Epithelial cell of proximal tubule (primary cell): Measurements from ENCODE around the gene RAP2B. TPM values are rescaled to one million over a fixed set of nuclear protein-coding genes. Genes with fewer than 3 reads are reported as not detected.
"Not testable (repeated sequence)": the region's sequence is repeated elsewhere in the genome, so short reads cannot be mapped to it uniquely, and the experiment has no call there.

Experiments used
- DNase-seq: peaks from one replicate; pipeline ENCODE4 v3.0.0-alpha.2; 2011; ENCODE audit warnings: low read depth
- H3K4me3 ChIP-seq: 2 replicates; pipeline ENCODE4 v1.5.1; 2011; ENCODE audit warnings: low read depth, mild to moderate bottlenecking, low read length
- CTCF ChIP-seq: conservative IDR thresholded peaks from 2 replicates; pipeline ENCODE4 v1.5.1; 2012; ENCODE audit warnings: low read depth, mild to moderate bottlenecking, low read length
- total RNA-seq: library from RNA; depleted of rRNA; stranded (reverse); fragments of >200 nt; gene quantifications from 2 replicates; pipeline ENCODE4 v1.2.3, GENCODE V29; 2015

RAP2B gene
- total RNA-seq, 1 donor from 2014 or later = 44.7 TPM

DNA sequence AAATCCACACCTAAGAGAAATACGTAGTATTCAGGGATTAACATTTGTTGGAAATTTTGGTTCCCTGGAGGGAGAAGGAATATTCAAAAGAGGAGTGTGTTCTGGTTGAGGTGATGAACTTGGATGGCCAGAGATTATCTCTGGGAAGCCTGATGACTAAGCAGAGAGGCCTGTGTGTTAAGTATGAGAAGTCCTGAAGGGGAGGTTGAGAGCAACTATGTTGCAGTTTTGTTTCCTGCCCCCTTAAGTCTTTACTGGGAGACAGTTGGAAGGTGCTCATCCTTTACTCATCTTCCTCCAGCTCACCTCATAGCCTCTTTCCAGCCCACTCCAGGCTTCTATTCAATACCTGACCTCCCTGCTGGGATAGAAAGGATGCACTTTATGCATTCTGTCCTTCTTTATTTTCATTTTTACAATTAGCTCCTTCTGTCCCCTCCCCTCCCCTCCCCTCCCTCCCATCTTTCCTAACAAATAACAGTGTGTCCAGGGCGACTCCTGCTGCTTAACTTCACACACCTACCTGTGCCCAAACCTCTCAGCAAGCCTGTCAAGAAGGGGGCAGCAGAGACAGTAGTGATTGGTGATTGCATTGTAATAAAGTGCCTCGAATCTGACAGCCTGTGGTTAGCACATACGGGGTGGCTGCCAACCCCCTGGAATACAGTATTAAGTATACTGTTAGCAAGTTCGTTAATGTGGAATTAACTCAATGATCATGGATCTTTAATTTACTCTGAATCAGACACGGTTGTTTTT, 11.9 kb downstream of the RAP2B start:
- TF ChIP-seq CTCF = no peak
- no peak overlapping the region for H3K4me3 ChIP-seq
- no peak for DNase-seq

- no peak overlapping the region for H3K4me3 ChIP-seq
- DNase-seq = no peak
- no peak for TF ChIP-seq CTCF
These were observed 14.2 kb downstream of the RAP2B start for GRCh38 chr3:153176197-153176596.

GRCh38 chr3:153180860-153181372, 18.9 kb downstream of the RAP2B start:
- no peak overlapping the region for H3K4me3 ChIP-seq
- no peak for DNase-seq
- no peak for TF ChIP-seq CTCF

DNA sequence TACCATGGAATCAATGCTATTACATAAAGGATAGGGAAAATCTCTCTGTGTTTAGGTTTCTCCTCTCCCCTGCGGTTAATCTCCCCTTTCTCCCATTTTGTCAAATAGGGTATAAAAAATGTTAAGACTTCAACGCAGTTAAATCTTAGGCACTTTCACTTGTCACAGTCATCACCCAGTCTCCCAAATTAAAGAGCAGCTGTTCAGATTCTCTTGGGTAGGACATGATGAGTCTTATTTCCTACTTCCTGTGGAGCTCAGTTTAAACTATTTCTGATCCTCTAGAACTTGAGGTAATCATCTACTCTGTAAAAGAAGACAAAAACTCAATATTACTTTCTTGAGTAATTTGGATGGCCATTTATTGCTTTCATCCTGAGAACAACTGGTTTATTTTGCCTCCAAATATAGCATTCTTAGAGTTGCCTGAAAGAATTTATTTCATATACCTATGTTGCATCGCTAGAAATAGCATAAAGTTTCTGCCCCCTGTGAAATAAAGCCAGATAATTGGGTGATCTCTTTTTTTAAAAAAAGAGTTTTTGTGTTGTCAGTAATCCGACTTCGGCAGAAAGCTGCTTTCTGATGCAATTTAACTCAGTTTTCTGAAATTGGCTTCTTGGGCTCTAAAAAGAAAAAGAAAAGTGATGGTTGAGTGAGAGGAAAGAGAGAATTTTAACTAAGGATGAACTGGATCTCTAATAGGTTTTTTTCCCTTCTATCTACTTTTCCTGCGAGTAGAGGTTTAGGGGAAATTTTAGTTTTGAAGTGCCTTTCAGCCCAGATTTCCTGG, 20.7 kb downstream of the RAP2B start:
- no peak for DNase-seq

DNA sequence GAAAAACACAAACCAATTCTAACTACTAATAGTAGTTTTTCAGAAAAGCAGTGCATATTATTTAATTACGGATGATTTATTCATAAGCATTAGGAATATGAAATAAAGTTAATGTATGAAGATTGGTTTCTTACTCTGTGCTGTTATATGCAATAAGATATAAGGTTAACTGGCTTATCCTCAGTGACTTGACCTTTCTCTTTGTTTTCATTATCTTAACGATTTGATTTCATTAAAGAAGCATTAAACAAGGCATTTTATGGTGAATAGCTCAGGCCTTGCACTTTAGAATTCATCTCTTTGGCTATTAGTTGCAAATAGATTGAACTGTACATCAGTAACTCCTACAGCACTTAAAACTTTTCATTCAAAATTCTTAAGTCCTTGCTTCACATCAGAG, 28.9 kb downstream of the RAP2B start:
- TF ChIP-seq CTCF = no peak
- H3K4me3 ChIP-seq = no peak overlapping the region
- DNase-seq = no peak

More for the DNA sequence above, 20.7 kb downstream of the RAP2B start:
- no peak for TF ChIP-seq CTCF
- H3K4me3 ChIP-seq = no peak overlapping the region

DNA sequence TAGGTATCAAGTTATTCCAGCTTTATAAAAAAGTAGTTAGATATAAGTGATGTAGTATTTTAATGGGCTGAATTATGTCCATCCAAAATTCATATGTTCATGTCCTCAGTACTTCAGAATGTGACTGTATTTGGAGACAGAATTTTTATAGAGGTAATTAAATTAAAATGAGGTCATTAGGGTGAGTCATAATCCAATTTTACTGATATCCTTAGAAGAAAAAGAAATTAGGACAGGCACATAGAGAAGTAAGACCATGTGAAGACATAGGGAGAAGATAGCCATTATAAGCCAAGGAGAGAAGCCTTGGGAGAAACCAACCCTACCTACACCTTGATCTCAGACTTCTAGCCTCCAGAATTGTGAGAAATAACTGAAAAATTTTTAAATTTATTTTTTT, 30.3 kb downstream of the RAP2B start:
- DNase-seq = no peak
- H3K4me3 ChIP-seq = no peak overlapping the region
- no peak for TF ChIP-seq CTCF

DNA sequence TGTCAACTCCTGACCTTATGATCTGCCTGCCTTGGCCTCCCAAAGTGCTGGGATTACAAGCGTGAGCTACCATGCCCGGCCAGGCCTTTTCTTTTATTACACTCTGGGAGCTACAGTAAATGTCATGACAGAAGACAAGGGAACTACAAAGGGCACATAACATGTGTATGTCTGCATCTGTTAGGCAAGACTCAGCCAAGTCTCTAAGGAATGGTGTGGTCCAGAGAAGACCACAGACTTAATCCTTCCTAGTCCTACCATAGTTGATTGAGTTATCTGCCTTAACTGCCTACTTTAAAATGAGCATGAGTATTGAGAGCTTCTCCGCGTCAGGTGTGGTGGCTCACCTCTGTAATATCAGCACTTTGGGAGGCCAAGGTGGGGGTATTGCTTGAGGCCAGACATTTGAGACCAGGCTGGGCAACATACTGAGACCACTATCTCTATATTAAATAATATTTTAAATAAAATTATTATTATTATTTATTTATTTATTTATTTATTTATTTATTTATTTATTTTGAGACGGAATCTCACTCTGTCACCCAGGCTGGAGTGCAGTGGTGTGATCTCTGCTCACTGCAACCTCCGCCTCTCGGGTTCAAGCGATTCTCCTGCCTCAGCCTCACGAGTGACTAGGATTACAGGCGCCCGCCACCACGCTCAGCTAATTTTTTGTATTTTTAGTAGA, 31.9 kb downstream of the RAP2B start:
- H3K4me3 ChIP-seq, DNase-seq: not testable (repeated sequence)
